H9 (cell line): ENCODE data around the gene RAB9A. TPM values are rescaled to one million over a fixed set of nuclear protein-coding genes. Genes with fewer than 3 reads are reported as not detected.

ENCODE experiments used
- DNase-seq: peaks from one replicate; pipeline ENCODE4 v3.0.0-alpha.2; 2017
- H2AFZ ChIP-seq: one replicate; pipeline ENCODE4 v1.6.1; 2013; ENCODE audit warnings: mild to moderate bottlenecking, low read length, control low read depth, moderate library complexity
- H2AK5ac ChIP-seq: 2 replicates; pipeline ENCODE4 v1.6.1; 2013; ENCODE audit warnings: low read length, control low read depth, mixed read lengths; ENCODE audit not compliant: insufficient read length
- H2BK120ac ChIP-seq: one replicate; pipeline ENCODE4 v1.6.1; 2013; ENCODE audit warnings: low read depth, mild to moderate bottlenecking, low read length, control low read depth, inconsistent platforms; ENCODE audit not compliant: poor library complexity, severe bottlenecking
- H2BK12ac ChIP-seq: 2 replicates; pipeline ENCODE4 v1.6.1; 2013; ENCODE audit warnings: low read length, control low read depth, mixed read lengths, low read depth; ENCODE audit not compliant: insufficient read length
- H2BK15ac ChIP-seq: 2 replicates; pipeline ENCODE4 v1.6.1; 2013; ENCODE audit warnings: low read depth, low read length, control low read depth
- H2BK20ac ChIP-seq: one replicate; pipeline ENCODE4 v1.6.1; 2013; ENCODE audit warnings: low read depth, mild to moderate bottlenecking, low read length, control low read depth, inconsistent platforms; ENCODE audit not compliant: poor library complexity, severe bottlenecking
- H2BK5ac ChIP-seq: 2 replicates; pipeline ENCODE4 v1.6.1; 2013; ENCODE audit warnings: low read length, control low read depth, mixed read lengths; ENCODE audit not compliant: insufficient read length
- H3K14ac ChIP-seq: 2 replicates; pipeline ENCODE4 v1.6.1; 2013; ENCODE audit warnings: low read length, control low read depth; ENCODE audit not compliant: insufficient read depth
- H3K18ac ChIP-seq: 2 replicates; pipeline ENCODE4 v1.6.1; 2013; ENCODE audit warnings: low read depth, mild to moderate bottlenecking, mixed read lengths, low read length, control low read depth; ENCODE audit not compliant: insufficient read length
- H3K23ac ChIP-seq: 2 replicates; pipeline ENCODE4 v1.6.1; 2013; ENCODE audit warnings: low read length, control low read depth, mixed read lengths, low read depth; ENCODE audit not compliant: insufficient read length
- H3K23me2 ChIP-seq: 2 replicates; pipeline ENCODE4 v1.6.1; 2013; ENCODE audit warnings: low read depth, mild to moderate bottlenecking, mixed read lengths, low read length, control low read depth; ENCODE audit not compliant: insufficient read length, poor library complexity, severe bottlenecking
- H3K27ac ChIP-seq: 2 replicates; pipeline ENCODE4 v1.5.1; 2013; ENCODE audit warnings: low read length, control low read depth, mixed read lengths, low read depth; ENCODE audit not compliant: insufficient read length
- H3K27me3 ChIP-seq: 2 replicates; pipeline ENCODE4 v1.6.1; 2013; ENCODE audit warnings: low read length, control low read depth, inconsistent platforms; ENCODE audit not compliant: insufficient read depth
- H3K4ac ChIP-seq: 2 replicates; pipeline ENCODE4 v1.6.1; 2013; ENCODE audit warnings: low read depth, mild to moderate bottlenecking, control low read depth, inconsistent platforms, low read length, moderate library complexity
- H3K4me1 ChIP-seq: 2 replicates; pipeline ENCODE4 v1.6.1; 2013; ENCODE audit warnings: low read length, control low read depth, inconsistent platforms; ENCODE audit not compliant: insufficient read depth
- H3K4me2 ChIP-seq: 2 replicates; pipeline ENCODE4 v1.6.1; 2013; ENCODE audit warnings: low read length, control low read depth, mixed read lengths; ENCODE audit not compliant: insufficient read length, insufficient read depth
- H3K56ac ChIP-seq: 2 replicates; pipeline ENCODE4 v1.6.1; 2013; ENCODE audit warnings: low read depth, mild to moderate bottlenecking, mixed read lengths, low read length, control low read depth; ENCODE audit not compliant: insufficient read length
- H3K79me1 ChIP-seq: 2 replicates; pipeline ENCODE4 v1.6.1; 2013; ENCODE audit warnings: low read depth, mild to moderate bottlenecking, moderate library complexity, low read length, control low read depth, inconsistent platforms; ENCODE audit not compliant: insufficient read depth, poor library complexity, severe bottlenecking
- H3K79me2 ChIP-seq: 2 replicates; pipeline ENCODE4 v1.6.1; 2013; ENCODE audit warnings: low read length, control low read depth, inconsistent platforms; ENCODE audit not compliant: insufficient read depth
- H3K9ac ChIP-seq: 2 replicates; pipeline ENCODE4 v1.6.1; 2013; ENCODE audit warnings: low read length, control low read depth, mixed read lengths; ENCODE audit not compliant: insufficient read length; ENCODE audit errors: extremely low read depth
- H3K9me3 ChIP-seq: one replicate; pipeline ENCODE4 v1.6.1; 2013; ENCODE audit warnings: low read depth, low read length, inconsistent platforms; ENCODE audit not compliant: control insufficient read depth
- H3T11ph ChIP-seq: one replicate; pipeline ENCODE4 v1.6.1; 2013; ENCODE audit warnings: mild to moderate bottlenecking, low read length, control low read depth, inconsistent platforms
- H4K20me1 ChIP-seq: one replicate; pipeline ENCODE4 v1.6.1; 2013; ENCODE audit not compliant: control insufficient read depth, insufficient read length, insufficient read depth
- H4K5ac ChIP-seq: 2 replicates; pipeline ENCODE4 v1.6.1; 2013; ENCODE audit warnings: low read depth, mild to moderate bottlenecking, mixed read lengths, low read length, control low read depth; ENCODE audit not compliant: insufficient read length
- H4K8ac ChIP-seq: replicated peaks from 2 replicates; pipeline ENCODE4 v1.6.1; 2013; ENCODE audit warnings: low read length, control low read depth, mixed read lengths, low read depth; ENCODE audit not compliant: insufficient read length
- H4K91ac ChIP-seq: 2 replicates; pipeline ENCODE4 v1.6.1; 2013; ENCODE audit warnings: low read depth, mild to moderate bottlenecking, moderate library complexity, mixed read lengths, low read length, control low read depth; ENCODE audit not compliant: insufficient read length
- H3K27ac Mint-ChIP-seq, 3 experiments: 2 replicates in 2 of 3; 3 replicates in 1 of 3; pipeline ENCODE4 v1.8.0; 2020 to 2021; ENCODE audit warnings: mixed read lengths in 3 of 3, mild to moderate bottlenecking in 1 of 3, moderate library complexity in 1 of 3
- H3K27me3 Mint-ChIP-seq: 2 replicates; pipeline ENCODE4 v1.8.0; 2021; ENCODE audit warnings: low read depth, mild to moderate bottlenecking, moderate library complexity, mixed read lengths
- H3K36me3 Mint-ChIP-seq, 3 experiments: 2 replicates in 2 of 3; 3 replicates in 1 of 3; pipeline ENCODE4 v1.8.0; 2020 to 2021; ENCODE audit warnings: low read depth in 3 of 3, mixed read lengths in 3 of 3; ENCODE audit not compliant: insufficient read depth in 1 of 3
- H3K4me1 Mint-ChIP-seq, 2 experiments: 2 replicates each; pipeline ENCODE4 v1.8.0; 2020; ENCODE audit warnings: mixed read lengths in 2 of 2
- H3K4me3 Mint-ChIP-seq, 2 experiments: 2 replicates in 1 of 2; 3 replicates in 1 of 2; pipeline ENCODE4 v1.8.0; 2020 to 2021; ENCODE audit warnings: mild to moderate bottlenecking in 2 of 2, mixed read lengths in 2 of 2, moderate library complexity in 1 of 2
- H3K9me3 Mint-ChIP-seq, 2 experiments: 2 replicates in 1 of 2; 3 replicates in 1 of 2; pipeline ENCODE4 v1.8.0; 2020; ENCODE audit warnings: mild to moderate bottlenecking in 2 of 2, mixed read lengths in 2 of 2, moderate library complexity in 1 of 2
- WGBS: extraction: QIAGEN DNeasy Blood & Tissue Kit; methylation state at CpG from one replicate; pipeline ENCODE4 v1.1.7; 2013; ENCODE audit warnings: missing lambda C conversion rate, low lambda C conversion rate, mixed read lengths; ENCODE audit not compliant: insufficient read length; ENCODE audit errors: extremely low coverage; 5-methylcytosine and 5-hydroxymethylcytosine counted together
- total RNA-seq: library from RNA; stranded (reverse); gene quantifications from 2 replicates; pipeline ENCODE4 v1.2.1, GENCODE V29; 2021
- TF ChIP-seq, protein P1 (sequence below): fragments of 200-600 bp; sonication (generic); conservative IDR thresholded peaks from 3 replicates; pipeline ENCODE4 v1.8.0; 2021; ENCODE audit warnings: antibody characterized with exemption, mild to moderate bottlenecking

RAB9A gene
- total RNA-seq, 1 experiment from 2014 or later, result 21.3 TPM

GRCh38 chrX:13666836-13667235 is 22.1 kb upstream of the RAB9A start:
- H3K27ac Mint-ChIP-seq, result no peak overlapping the region
- Histone ChIP-seq H3K4me2 (no peak overlapping the region), H2BK120ac (no peak overlapping the region), H3K27me3 (no peaks in the 10 kb centered on the region), H2BK15ac (no peak overlapping the region), H3K9ac (no peak overlapping the region), H3K23ac (no peak overlapping the region), H3T11ph (no peak overlapping the region), H4K91ac (no peak overlapping the region), H3K9me3 (no peaks in the 10 kb centered on the region), H4K8ac (no peak overlapping the region), H4K5ac (no peak overlapping the region), H2BK20ac (no peak overlapping the region), H3K79me2 (no peaks in the 10 kb centered on the region), H3K4ac (no peak overlapping the region), H2AK5ac (no peak overlapping the region), H3K56ac (no peak overlapping the region), H3K27ac (no peak overlapping the region), H2BK12ac (no peak overlapping the region), H3K14ac (no peak overlapping the region), H3K4me1 (no peaks in the 10 kb centered on the region), H3K79me1 (no peaks in the 10 kb centered on the region), H3K18ac (no peak overlapping the region), H2AFZ (no peak overlapping the region), H3K23me2 (no peaks in the 10 kb centered on the region), H4K20me1 (no peaks in the 10 kb centered on the region), H2BK5ac (no peak overlapping the region)
- no peak overlapping the region for H3K4me3 Mint-ChIP-seq
- H3K9me3 Mint-ChIP-seq, result peaks cover 29 to 57% of the 10 kb centered on the region in 2 experiments
- peaks cover 11 to 24% (median 16%) of the 10 kb centered on the region in 3 experiments; a peak in 6 of 7 replicates for H3K36me3 Mint-ChIP-seq
- TF ChIP-seq, protein P1, sequence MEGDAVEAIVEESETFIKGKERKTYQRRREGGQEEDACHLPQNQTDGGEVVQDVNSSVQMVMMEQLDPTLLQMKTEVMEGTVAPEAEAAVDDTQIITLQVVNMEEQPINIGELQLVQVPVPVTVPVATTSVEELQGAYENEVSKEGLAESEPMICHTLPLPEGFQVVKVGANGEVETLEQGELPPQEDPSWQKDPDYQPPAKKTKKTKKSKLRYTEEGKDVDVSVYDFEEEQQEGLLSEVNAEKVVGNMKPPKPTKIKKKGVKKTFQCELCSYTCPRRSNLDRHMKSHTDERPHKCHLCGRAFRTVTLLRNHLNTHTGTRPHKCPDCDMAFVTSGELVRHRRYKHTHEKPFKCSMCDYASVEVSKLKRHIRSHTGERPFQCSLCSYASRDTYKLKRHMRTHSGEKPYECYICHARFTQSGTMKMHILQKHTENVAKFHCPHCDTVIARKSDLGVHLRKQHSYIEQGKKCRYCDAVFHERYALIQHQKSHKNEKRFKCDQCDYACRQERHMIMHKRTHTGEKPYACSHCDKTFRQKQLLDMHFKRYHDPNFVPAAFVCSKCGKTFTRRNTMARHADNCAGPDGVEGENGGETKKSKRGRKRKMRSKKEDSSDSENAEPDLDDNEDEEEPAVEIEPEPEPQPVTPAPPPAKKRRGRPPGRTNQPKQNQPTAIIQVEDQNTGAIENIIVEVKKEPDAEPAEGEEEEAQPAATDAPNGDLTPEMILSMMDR, result no peak
- H3K27me3 Mint-ChIP-seq, result no peaks in the 10 kb centered on the region; the same call in 1 of the 2 replicates
- WGBS, result no CpG with 5 or more reads among the region's 3 CpGs
- H3K4me1 Mint-ChIP-seq, result no peaks in the 10 kb centered on the region
- no peak for DNase-seq
